K562 (cell line): ENCODE results near the gene BOD1L1.

Source experiments
- ARID4B ChIP-seq: sonication (generic); formaldehyde crosslinking; IDR thresholded peaks from 2 replicates; pipeline ENCODE4 v1.8.0; 2022; ENCODE audit warnings: mild to moderate bottlenecking, missing genetic modification reagents
- ESRRA ChIP-seq: fragments of 450-650 bp; IDR thresholded peaks from 2 replicates; pipeline ENCODE4 v1.6.1; 2014; ENCODE audit warnings: low read depth, mild to moderate bottlenecking, moderate library complexity, borderline replicate concordance
- SIN3A ChIP-seq, 2 experiments: fragments of 150-350 bp in 1 of 2; IDR thresholded peaks; 2 replicates each; pipeline ENCODE4 v1.6.1; 2011 to 2016; ENCODE audit warnings: borderline replicate concordance in 2 of 2, low read depth in 2 of 2, low read length in 2 of 2, mild to moderate bottlenecking in 2 of 2, moderate library complexity in 2 of 2; ENCODE audit not compliant: control insufficient read depth in 1 of 2
- TCF7L2 ChIP-seq: fragments of 150-350 bp; IDR thresholded peaks from 2 replicates; pipeline ENCODE4 v1.6.1; 2016; ENCODE audit warnings: low read depth, mild to moderate bottlenecking, low read length, moderate library complexity
- THRAP3 ChIP-seq: fragments of 450-650 bp; IDR thresholded peaks from 2 replicates; pipeline ENCODE4 v1.6.1; 2016; ENCODE audit warnings: mild to moderate bottlenecking, inconsistent platforms, borderline replicate concordance
- TF ChIP-seq, protein P1 (sequence below), 3 experiments: IDR thresholded peaks in 2 of 3; conservative IDR thresholded peaks in 1 of 3; 2 replicates each; pipeline ENCODE4 v1.5.1; 2011 to 2012; ENCODE audit warnings: low read length in 3 of 3, mild to moderate bottlenecking in 3 of 3, control low read depth in 2 of 3, improper control_type of control experiment in 1 of 3, inconsistent platforms in 1 of 3, low read depth in 1 of 3, mixed read lengths in 1 of 3, moderate library complexity in 1 of 3; ENCODE audit not compliant: insufficient read depth in 2 of 3
- TF ChIP-seq, protein P2 (sequence below): fragments of 250-450 bp; sonication (Bioruptor Pico); IDR thresholded peaks from 2 replicates; pipeline ENCODE4 v1.5.0; 2021; ENCODE audit warnings: mild to moderate bottlenecking, borderline replicate concordance
- TF ChIP-seq, protein P3 (sequence below): fragments of 250-450 bp; sonication (Bioruptor Pico); IDR thresholded peaks from 2 replicates; pipeline ENCODE4 v1.5.1; 2021; ENCODE audit warnings: mild to moderate bottlenecking

- TF ChIP-seq, protein P1, sequence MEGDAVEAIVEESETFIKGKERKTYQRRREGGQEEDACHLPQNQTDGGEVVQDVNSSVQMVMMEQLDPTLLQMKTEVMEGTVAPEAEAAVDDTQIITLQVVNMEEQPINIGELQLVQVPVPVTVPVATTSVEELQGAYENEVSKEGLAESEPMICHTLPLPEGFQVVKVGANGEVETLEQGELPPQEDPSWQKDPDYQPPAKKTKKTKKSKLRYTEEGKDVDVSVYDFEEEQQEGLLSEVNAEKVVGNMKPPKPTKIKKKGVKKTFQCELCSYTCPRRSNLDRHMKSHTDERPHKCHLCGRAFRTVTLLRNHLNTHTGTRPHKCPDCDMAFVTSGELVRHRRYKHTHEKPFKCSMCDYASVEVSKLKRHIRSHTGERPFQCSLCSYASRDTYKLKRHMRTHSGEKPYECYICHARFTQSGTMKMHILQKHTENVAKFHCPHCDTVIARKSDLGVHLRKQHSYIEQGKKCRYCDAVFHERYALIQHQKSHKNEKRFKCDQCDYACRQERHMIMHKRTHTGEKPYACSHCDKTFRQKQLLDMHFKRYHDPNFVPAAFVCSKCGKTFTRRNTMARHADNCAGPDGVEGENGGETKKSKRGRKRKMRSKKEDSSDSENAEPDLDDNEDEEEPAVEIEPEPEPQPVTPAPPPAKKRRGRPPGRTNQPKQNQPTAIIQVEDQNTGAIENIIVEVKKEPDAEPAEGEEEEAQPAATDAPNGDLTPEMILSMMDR (IDR thresholded peaks at IDR 0.05 in 2 of 3, conservative IDR thresholded peaks at IDR 0.05 in 1 of 3; ENCODE audit: insufficient read depth in 2 of 3, low read depth in 1 of 3, low read length in 3 of 3), result no peak
- TF ChIP-seq ARID4B (CRISPR knock-in tag), result no peak
- TF ChIP-seq THRAP3, result no peak
- TF ChIP-seq, protein P2, sequence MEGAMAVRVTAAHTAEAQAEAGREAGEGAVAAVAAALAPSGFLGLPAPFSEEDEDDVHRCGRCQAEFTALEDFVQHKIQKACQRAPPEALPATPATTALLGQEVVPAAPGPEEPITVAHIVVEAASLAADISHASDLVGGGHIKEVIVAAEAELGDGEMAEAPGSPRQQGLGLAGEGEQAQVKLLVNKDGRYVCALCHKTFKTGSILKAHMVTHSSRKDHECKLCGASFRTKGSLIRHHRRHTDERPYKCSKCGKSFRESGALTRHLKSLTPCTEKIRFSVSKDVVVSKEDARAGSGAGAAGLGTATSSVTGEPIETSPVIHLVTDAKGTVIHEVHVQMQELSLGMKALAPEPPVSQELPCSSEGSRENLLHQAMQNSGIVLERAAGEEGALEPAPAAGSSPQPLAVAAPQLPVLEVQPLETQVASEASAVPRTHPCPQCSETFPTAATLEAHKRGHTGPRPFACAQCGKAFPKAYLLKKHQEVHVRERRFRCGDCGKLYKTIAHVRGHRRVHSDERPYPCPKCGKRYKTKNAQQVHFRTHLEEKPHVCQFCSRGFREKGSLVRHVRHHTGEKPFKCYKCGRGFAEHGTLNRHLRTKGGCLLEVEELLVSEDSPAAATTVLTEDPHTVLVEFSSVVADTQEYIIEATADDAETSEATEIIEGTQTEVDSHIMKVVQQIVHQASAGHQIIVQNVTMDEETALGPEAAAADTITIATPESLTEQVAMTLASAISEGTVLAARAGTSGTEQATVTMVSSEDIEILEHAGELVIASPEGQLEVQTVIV, result no peak
- no peak for TF ChIP-seq SIN3A (IDR thresholded peaks at IDR 0.05; ENCODE audit: borderline replicate concordance in 2 of 2, control insufficient read depth in 1 of 2, low read depth in 2 of 2, low read length in 2 of 2)
- TF ChIP-seq ESRRA, result no peak
- TF ChIP-seq, protein P3, sequence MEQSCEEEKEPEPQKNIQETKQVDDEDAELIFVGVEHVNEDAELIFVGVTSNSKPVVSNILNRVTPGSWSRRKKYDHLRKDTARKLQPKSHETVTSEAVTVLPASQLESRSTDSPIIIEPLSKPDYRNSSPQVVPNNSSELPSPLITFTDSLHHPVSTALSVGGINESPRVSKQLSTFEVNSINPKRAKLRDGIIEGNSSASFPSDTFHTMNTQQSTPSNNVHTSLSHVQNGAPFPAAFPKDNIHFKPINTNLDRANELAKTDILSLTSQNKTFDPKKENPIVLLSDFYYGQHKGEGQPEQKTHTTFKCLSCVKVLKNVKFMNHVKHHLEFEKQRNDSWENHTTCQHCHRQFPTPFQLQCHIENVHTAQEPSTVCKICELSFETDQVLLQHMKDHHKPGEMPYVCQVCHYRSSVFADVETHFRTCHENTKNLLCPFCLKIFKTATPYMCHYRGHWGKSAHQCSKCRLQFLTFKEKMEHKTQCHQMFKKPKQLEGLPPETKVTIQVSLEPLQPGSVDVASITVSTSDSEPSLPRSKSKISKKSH, result no peak
- TF ChIP-seq TCF7L2, result no peak
Observed at GRCh38 chr4:13539047-13539618, 88.4 kb downstream of the BOD1L1 start.
